GM18507 (cell line): ENCODE data around the gene SBF1.
A peak's percentile ranks its signal among the peaks of the same experiment; 100 is the strongest.

Experiments
- DNase-seq: peaks from one replicate; pipeline ENCODE4 v3.0.0; 2011; ENCODE audit warnings: low read depth; ENCODE audit not compliant: insufficient read length; ENCODE audit errors: extremely low spot score
- FAIRE-seq: peaks from 2 replicates; lab custom pipeline; 2011; peaks lifted over from hg19 to GRCh38; lab: Jason Lieb, UNC

The SBF1 gene

DNA sequence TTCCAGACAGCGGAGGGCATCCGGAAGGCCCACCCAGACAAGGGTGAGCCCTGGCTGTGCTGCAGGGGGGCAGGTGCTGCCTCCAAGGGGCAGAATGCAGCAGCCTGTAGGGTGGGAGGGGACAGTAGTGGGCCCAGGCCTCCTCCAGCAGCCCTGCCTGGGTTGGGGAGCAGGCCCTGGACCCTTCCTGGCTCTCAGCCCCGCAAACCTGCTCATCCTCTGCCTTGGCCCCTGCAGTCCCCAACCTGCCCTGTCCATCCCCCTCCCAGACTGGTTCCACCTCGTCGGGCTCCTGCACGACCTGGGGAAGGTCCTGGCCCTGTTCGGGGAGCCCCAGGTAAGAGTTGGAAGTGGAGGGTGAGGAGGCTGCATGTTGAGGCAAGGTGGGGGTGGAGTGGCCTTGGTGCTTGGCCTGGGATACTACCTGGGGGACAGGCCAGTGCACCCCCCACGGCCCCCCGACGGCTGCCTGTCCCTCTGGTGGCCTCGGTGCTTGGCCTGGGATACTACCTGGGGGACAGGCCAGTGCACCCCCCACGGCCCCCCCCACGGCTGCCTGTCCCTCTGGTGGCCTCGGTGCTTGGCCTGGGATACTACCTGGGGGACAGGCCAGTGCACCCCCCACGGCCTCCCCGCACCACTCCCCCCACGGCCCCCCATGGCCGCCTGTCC, 13.3 kb upstream of the SBF1 start:
- no peak for FAIRE-seq
- no peak for DNase-seq

DNA sequence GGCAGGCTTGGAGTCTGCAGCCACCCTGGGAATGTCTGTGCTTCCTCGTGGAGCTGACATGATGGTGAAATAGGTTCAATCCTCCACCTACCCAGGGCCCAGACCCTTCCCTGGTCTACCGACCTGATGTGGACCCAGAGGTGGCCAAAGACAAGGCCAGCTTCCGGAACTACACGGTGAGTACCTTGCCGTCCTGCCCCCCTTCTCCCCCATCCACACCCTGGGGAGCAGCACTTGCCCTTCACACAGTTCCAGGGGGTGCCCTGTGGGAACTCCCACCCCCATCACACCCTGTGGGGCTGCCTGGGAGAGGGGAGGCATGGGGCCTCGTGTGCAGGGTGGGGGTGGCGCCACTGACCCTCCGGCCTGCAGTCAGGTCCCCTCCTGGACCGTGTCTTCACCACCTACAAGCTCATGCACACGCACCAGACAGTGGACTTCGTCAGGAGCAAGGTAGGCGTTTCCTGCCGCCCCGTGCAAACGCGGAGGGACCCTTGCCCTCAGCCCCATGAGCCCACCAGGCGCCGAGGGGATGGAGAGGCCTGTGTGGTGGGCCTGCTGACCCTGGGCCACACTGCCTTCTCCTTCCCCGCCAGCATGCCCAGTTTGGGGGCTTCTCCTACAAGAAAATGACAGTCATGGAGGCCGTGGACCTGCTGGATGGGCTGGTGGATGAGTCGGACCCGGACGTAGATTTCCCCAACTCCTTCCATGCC, 12.6 kb upstream of the SBF1 start:
- no peak for FAIRE-seq
- DNase-seq = no peak

DNA sequence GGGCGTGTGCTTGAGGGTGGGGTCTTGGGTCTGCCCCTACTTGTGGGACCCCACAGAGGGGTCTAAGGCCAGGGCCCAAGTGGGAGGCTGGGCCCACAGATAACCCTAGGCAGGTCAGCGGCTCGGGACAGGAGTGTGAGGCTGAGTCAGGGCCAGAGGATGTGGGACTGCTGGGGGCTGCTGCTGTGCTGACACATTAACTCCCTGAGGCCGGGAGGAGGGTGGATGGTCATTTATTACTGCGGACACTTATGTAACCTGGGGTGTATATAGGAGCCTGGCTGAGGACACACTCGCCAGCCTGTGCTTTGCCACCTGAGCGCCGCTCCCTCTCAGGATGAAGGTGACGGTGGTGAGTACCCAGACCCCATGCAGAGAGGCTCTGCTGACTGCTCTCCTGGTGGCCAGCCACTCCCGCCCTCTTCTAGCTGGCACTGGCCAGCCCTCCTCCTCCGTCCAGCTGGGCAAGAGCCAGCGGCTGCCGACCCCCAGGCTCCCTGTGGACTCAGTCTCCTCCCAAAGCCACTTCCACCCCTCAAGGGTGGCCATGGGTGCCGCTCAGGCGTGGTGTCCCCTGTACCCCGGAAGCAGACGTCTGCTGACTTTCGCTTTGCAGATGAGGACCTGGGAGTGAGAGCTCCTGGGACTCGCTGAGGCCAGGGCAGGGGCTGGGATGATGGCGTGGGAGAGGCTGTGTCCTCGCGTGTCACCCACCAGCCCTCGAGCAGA, 11.9 kb upstream of the SBF1 start, which contains the start of gene MIOX:
TSS of gene MIOX (plus strand) at position 299 of the 729 bp plus-strand sequence. CDS start at position 338, 39 bp downstream.
- FAIRE-seq (no peak), DNase-seq (no peak)

DNA sequence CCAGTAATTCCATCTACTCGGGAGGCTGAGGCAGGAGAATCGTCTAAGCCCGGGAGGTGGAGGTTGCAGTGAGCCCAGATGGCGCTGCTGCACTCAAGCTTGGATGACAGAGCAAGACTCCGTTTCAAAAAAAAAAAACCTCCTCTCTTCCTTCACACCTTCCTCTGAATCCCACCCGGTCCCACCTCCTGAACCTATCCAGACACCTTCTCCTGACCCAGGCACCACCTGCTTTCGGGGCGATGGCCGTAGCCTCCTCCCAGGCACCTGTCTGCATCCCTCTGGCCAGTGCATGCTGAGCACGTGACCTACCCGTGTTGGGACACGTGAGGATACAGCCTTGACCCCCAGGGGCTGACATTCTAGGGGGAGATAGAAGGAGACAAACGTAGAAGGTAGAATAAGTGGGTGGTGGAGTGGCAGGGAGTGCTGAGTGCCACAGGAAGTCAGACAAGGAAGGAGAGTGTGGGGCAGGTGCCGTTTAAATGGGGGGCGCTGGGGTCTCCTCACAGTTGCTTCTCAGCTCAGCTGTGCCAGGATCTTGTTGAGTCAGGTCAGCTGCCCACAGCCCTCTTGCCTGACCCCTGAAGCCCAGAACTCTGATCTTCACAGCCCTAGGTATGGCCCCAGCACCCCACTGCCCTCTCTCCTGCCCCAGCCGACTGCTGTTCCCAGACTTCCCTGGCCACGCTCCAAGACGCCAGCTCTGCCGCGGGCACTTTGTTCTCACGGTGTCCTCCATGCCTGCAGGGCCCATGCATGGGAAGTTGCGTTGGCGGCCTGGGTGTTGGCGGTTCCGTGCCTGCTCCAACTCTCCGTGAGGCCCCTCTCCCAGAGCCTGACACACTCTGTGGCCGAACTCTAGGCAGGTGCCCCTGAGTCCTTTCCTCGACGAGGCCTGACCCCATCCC, 10.6 kb upstream of the SBF1 start:
- FAIRE-seq = no peak
- no peak for DNase-seq

DNA sequence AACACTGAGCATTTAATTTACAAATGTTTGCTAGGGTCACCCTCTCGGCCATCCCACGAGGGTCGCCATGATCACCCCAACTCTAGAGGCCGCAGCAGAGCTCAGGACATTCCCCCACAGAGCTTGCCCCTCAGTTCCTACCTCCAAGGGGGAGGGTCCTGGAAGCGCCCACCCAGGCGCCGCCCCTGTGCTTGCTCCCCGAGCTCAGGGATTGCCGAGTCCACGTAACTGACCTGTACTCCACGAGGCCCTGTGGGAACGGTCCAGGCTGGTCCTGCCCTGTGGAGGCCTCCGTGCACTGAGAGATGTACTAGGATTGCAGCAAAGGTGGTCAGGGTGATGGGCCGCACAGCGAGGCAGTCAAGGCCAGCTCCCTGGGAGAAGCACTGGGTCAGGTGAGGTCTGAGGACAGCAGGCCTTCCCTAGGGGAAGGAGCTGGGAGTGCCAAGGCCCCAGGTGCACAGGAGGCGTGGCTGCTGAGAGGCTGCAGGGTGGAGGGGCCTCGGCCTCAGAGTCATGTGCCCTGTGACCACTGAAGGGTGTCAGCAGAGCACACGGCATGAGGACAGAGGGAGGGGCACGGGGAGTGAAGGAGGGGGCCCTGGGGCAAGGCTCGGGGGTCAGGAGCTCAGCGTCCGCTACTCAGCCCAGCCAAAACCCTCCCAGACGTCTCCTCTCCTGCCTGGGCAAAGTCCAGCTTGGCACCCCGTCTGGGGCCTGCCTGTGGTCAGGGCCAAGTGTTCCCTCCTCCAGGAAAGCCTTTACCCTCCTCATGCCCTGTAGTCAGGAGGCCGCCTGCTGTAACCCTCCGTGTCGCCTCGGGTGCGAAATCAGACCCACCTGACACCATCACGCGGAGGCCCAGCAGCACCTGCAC, 9.4 kb upstream of the SBF1 start:
- FAIRE-seq (no peak), DNase-seq (no peak)

DNA sequence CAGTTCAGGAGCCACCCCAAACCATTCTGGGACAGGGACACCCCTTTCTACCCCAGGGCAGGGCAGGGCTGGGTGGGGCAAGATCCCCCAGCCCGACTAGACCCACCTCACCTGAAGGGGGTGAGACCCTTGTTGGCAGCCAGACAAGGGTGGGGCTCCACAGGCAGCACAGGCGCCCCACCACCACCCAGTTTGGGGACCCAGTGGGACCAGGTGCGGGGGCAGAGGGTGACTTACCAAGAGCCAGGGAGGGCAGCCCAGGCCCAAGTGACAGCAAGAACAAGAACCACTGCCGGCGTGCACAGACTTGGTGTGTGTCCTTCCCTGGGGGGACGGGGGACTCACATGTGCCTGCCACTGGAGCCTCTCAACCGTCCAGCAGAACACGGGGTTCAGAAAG, 8.7 kb upstream of the SBF1 start:
- FAIRE-seq (no peak), DNase-seq (no peak)

DNA sequence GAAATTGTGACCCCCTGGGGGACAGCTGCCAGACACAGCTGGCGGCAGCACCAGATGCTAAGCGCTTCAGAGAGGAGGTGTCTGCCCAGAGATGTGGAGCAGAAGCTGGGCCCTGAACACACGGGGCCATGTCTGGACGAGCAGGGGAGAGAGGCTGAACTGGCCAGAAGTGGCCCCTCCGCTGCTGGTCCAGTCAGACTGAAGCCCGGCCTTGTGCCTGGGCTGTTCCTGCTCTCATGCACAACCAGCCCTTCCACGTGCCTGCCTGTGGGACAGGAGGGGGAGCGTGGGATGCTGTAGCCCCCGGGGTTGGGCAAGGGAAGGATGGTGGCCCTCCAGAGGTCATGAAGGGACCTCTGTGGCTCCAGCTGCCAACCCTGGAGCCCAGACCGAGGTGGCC, 8.3 kb upstream of the SBF1 start:
- DNase-seq (no peak), FAIRE-seq (no peak)

DNA sequence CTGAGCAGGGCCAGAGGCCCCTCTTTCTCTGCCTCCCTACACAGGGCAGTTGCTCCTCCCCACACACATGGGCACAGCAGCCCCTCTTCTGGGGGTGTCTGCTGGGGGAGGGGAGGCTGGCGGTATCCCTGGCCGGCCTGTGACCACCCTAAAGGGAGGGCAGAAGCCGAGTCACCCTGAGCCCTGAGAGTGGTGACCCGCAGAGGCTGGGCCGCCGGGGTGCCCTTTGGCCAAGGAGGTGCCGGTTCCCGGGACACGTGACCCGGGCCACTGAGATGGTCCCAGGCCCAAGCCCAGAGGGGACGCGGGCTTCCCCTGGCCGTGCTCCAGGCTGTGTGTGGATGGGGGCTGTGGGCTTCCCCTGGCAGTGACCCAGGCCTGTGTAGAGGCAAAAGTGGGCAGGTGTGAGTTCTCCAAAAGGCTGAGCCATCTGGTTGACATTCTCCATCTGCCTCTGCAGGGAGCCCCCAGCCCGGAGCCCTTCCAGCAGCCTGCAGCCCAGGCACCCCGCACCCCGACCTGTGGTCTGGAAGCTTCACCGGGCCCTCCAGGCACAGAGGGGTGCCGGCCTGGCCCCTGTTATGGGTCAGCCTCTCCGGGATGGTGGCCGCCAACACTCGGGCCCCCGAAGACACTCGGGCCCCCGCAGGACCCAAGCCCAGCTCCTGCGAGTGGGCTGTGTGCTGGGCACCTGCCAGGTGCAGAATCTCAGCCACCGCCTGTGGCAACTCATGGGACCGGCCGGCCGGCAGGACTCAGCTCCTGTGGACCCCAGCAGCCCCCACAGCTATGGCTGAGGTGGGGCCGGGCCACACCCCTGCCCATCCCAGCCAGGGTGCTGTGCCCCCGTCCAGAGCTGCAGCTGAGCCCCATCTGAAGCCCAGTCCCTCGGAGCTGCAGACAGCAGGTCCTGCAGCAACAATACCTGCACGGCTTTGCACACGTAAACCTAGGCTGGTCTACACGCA, 7.6 kb upstream of the SBF1 start:
- no peak for FAIRE-seq

DNA sequence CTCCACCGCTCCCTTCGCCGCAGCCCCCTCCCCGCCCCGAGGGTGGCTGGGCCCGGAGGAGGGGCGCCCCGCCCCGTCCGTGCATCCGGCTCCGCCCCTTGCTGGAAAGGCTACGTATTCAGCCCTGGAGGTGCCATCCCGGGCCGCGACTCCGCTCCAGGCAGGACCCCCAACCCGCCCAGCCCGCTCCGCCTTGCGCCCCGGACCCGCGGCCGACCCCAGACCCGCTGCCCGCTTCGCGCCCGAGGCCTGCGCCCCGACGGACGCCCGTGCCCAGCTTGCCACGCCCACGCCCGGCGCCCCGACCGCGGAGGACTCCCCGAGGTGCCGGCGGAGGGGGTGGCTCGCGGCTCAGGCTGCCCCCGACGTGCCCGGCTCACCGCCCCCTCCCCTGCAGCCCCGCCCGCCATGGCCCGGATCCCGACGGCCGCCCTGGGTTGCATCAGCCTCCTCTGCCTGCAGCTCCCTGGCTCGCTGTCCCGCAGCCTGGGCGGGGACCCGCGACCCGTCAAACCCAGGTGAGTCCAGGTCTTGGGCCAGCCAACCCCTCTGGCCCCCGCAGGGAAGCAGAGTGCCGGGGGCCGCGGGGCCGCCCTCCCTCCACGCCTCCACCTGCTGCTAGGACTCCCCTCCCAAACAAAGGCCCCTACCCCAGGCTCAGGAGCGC, 6.7 kb upstream of the SBF1 start, which contains the start of gene ADM2:
TSS of gene ADM2 (plus strand) at position 104 of the 667 bp plus-strand sequence. CDS start at position 409, 305 bp downstream.
- FAIRE-seq (no peak), DNase-seq (no peak)

More for the DNA sequence above, 7.6 kb upstream of the SBF1 start:
- no peak for DNase-seq

DNA sequence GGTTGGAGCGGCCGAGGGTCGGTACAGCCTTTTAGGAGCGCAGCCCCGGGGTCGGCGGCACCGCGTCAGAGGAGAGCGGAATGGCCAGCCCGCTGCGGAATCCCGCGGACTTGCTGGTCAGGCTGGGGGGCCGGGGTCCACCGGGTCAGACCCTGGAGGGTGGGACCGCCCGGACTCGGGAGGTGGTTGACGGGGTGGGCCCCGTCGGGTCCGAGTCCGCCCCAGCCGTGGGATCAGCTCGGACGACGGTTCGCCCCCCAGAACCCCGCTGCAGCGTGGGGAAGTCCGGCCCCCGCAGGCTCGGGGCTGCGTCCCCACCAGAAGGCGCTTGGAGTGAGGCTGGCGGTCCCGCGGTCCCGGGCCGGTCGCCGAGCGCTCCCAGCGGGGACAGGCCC, 6.2 kb upstream of the SBF1 start:
- no peak for FAIRE-seq
- no peak for DNase-seq

DNA sequence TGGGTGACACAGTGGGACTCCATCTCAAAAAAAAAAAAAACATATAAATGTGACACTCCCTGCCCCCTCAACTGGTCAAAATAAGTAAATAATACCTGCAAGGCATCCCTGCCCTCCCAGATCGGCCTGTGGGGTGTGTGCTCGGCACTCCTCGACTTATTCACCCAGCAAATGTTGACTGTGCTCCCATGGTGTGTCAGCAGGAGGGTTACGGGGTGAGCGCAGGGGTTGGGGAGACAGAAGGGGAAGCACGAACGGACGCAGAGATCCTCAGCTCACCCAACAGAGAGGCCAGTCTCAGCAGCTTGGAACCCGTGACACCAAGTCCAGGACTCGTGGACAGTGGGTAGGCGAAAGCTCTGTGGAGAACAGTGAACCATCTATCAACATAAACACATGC, 4.9 kb upstream of the SBF1 start:
- FAIRE-seq (no peak), DNase-seq (no peak)

DNA sequence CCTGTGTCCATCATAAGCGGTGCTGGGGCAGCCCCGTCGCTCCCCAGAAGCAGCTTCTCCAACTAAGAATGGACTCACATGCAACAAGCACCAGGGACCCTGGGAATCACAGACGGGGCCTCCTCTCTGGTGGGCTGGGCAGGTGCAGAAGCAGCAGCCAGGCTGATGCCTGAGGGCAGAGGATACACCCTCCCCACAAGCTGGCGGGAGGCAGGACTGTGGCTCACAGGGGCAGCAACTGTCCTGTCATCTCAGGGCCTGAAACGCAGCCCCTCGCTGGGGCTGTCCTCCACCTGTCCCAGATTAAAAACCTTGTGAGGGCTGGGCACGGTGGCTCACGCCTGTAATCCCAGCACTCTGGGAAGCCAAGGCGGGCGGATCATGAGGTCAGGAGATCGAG, 3.1 kb upstream of the SBF1 start:
- no peak for FAIRE-seq
- DNase-seq = no peak

DNA sequence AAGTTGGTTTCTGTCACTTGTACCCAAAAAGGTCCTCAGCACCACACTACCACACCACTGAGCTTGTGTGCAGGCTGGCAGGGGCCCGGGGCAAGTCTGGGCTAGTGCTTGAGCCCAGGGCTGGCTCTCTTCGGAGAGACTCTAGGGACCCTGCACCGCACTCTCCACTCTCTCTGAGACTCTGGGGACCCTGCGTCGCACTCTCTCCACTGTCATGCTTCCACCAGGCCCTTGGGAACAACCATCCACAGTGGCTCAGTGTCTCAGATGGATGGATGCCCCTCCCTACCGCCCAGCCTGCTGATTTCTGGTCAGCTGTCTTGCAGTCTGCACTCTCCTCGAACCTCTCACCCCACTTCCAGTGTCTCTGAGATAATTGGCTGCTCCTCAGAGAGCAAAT, 2.0 kb upstream of the SBF1 start:
- FAIRE-seq = no peak

DNA sequence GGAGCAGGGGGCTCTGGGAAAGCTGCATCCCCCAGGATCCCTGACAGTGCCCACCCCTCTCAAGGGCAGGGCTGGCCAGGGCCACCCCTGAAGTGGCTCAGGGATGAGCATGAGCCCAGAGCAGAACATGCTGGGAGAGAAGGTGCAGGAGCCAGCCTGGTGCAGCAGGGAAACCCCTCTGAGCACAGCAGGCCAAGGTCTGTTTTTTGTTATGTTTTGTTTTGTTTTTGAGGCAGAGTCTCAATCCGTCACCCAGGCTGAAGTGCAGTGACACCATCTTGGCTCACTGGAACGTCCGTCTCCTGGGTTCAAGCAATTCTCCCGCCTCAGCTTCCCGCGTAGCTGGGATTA, 792 bp upstream of the SBF1 start:
- no peak for DNase-seq
- FAIRE-seq = no peak

More for the DNA sequence above, 2.0 kb upstream of the SBF1 start:
- no peak for DNase-seq

DNA sequence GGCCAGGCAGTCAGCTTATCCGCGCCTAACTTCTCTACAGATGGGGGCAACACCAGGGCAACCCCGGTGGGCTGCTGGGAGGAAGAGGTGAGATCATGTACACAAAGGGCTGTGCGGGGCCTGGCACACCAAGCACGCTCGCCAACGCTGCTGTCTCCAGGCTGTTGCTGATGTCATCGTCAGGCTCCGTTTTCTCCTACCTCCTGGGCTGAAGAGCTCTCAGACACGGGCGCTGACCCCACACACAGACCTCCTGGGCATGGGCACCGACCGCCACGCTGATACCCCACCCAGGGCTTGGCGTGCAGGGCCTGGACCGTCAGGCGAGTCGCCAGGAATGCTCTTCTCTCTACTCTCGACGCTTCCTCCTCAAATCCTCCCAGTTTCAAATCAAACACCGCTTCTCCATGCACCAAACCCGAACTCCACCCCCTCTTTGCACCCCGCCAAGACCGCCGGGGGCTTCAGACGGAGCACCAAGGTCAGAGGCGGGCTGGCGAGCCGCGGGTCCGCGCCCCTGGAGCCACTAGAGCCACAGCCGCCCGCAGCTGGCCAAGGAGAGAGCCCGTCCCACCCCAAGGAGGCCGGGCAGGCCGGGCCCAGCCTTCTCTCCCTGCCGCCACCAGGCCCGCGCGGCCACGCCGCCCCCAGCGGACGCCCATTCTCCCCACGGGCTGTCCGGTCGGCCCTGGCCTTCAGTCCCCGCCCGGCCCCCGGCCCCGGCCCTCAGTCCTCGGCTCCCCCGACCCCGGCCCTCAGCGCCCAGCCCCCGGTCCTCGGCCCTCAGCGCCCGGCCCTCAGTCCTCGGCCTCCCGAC, 772 bp downstream of the SBF1 start:
- DNase-seq = no peak
- FAIRE-seq = peak; percentile 35

DNA sequence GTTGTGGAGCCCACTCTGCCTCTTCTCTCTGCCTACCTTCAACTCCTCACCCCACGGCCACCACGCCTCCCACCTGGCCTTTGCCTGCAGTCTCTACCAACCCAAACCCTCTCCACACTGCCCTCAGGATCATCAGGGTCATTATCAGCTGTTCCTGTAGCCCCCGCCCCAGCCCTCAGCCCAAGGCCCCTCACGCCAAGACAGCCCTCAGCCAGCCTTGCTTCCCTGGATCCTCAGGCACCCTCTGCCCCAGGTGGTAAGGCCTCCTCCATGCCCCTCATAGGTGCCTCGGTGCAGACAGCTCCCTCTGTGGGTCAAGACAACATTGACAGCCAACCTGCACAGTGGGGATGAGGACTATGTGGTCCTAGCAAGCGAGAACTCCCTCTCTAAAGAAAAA, 1.7 kb downstream of the SBF1 start:
- no peak for DNase-seq
- FAIRE-seq = peak; percentile 79
